GM12878 (cell line): ENCODE results near the gene NCBP2L. TPM values are rescaled to one million over a fixed set of nuclear protein-coding genes. Genes with fewer than 3 reads are reported as not detected.

Experiments
- ATAC-seq: fragments of 200-7000 bp; cut with Tn5 transposase; 3 replicates; pipeline ENCODE4 v1.9.1; 2020; ENCODE audit warnings: mild to moderate bottlenecking, moderate library complexity
- BruUV-seq: library from RNA; stranded (reverse); fragments of 400-500 nt; replicated peaks from 2 replicates; lab custom pipeline; 2021; lab: Mats Ljungman, UMichigan
- CTCF ChIA-PET: fragments of 300-600 bp; sonication (Branson Sonifier 250); formaldehyde crosslinking; extraction: SDS; loops from one replicate; lab custom pipeline; 2021; ENCODE audit warnings: inconsistent platforms; lab: Yijun Ruan, JAX
- POLR2A ChIA-PET: fragments of 350-600 bp; formaldehyde crosslinking; extraction: SDS; loops from one replicate; lab custom pipeline; 2021; ENCODE audit warnings: inconsistent platforms; lab: Charles Lee
- RAD21 ChIA-PET: fragments of 300-600 bp; sonication (Branson Sonifier 250); formaldehyde crosslinking; loops from one replicate; lab custom pipeline; 2023; ENCODE audit warnings: antibody characterized with exemption; ENCODE audit not compliant: unreplicated experiment; lab: Charles Lee
- SMC1A ChIA-PET: fragments of 300-600 bp; sonication (Branson Sonifier 250); formaldehyde crosslinking; loops from one replicate; lab custom pipeline; 2023; ENCODE audit not compliant: unreplicated experiment, uncharacterized antibody; lab: Charles Lee
- DNase-seq: peaks from one replicate; pipeline ENCODE4 v3.0.0-alpha.2; 2011; ENCODE audit warnings: low read depth, low spot score
- FAIRE-seq: peaks from 3 replicates; lab custom pipeline; 2011; peaks lifted over from hg19 to GRCh38; lab: Jason Lieb, UNC
- H2AFZ ChIP-seq: 2 replicates; pipeline ENCODE4 v1.6.0; 2011; ENCODE audit warnings: low read depth, low read length, control low read depth; ENCODE audit not compliant: control insufficient read depth
- H3K27ac ChIP-seq: 2 replicates; pipeline ENCODE4 v1.5.1; 2011; ENCODE audit warnings: control low read depth; ENCODE audit not compliant: control insufficient read depth, insufficient read depth
- H3K27me3 ChIP-seq, 2 experiments: replicated peaks in 1 of 2; 2 replicates each; pipeline versions ENCODE4 v1.6.0 to v1.6.1; 2011; ENCODE audit warnings: low read length in 1 of 2; ENCODE audit not compliant: control insufficient read depth in 2 of 2, insufficient read depth in 2 of 2
- H3K36me3 ChIP-seq, 2 experiments: 2 replicates each; pipeline ENCODE4 v1.5.1; 2011; ENCODE audit warnings: low read length in 1 of 2; ENCODE audit not compliant: control insufficient read depth in 2 of 2, insufficient read depth in 2 of 2
- H3K4me1 ChIP-seq: 2 replicates; pipeline ENCODE4 v1.6.1; 2011; ENCODE audit warnings: mild to moderate bottlenecking, low read length, moderate library complexity, mixed read lengths; ENCODE audit not compliant: control insufficient read depth, insufficient read depth
- H3K4me2 ChIP-seq: 2 replicates; pipeline ENCODE4 v1.6.0; 2011; ENCODE audit warnings: control low read depth; ENCODE audit not compliant: control insufficient read depth, insufficient read depth
- H3K4me3 ChIP-seq: fragments of 200-600 bp; sonication (generic); 2 replicates; pipeline ENCODE4 v1.5.1; 2016
- H3K79me2 ChIP-seq: 2 replicates; pipeline ENCODE4 v1.6.0; 2011; ENCODE audit warnings: low read length; ENCODE audit not compliant: control insufficient read depth, insufficient read depth
- H3K9ac ChIP-seq: 2 replicates; pipeline ENCODE4 v1.8.0; 2011; ENCODE audit warnings: low read length, control low read depth, mixed read lengths; ENCODE audit not compliant: control insufficient read depth, insufficient read depth
- H3K9me3 ChIP-seq: replicated peaks from 3 replicates; pipeline ENCODE4 v1.5.1; 2011; ENCODE audit warnings: mild to moderate bottlenecking, low read length; ENCODE audit not compliant: control insufficient read depth, insufficient read depth
- H4K20me1 ChIP-seq: 2 replicates; pipeline ENCODE4 v1.6.0; 2011; ENCODE audit not compliant: control insufficient read depth, insufficient read depth
- CHD1 ChIP-seq: IDR thresholded peaks from 2 replicates; pipeline ENCODE4 v1.6.1; 2012; ENCODE audit warnings: low read depth, low read length, improper control_type of control experiment
- IKZF1 ChIP-seq: fragments of 450-650 bp; conservative IDR thresholded peaks from 2 replicates; pipeline ENCODE4 v1.6.1; 2017; ENCODE audit warnings: antibody characterized with exemption, mild to moderate bottlenecking
- IRF4 ChIP-seq: IDR thresholded peaks from 2 replicates; pipeline ENCODE4 v1.6.1; 2011; ENCODE audit warnings: low read depth, low read length
- JUNB ChIP-seq: IDR thresholded peaks from 2 replicates; pipeline ENCODE4 v1.6.1; 2016; ENCODE audit warnings: antibody characterized with exemption, mild to moderate bottlenecking
- JUND ChIP-seq: IDR thresholded peaks from 2 replicates; pipeline ENCODE4 v1.6.1; 2012; ENCODE audit warnings: low read depth, mild to moderate bottlenecking, low read length, improper control_type of control experiment, moderate library complexity
- NFYB ChIP-seq: IDR thresholded peaks from 2 replicates; pipeline ENCODE4 v1.6.1; 2011; ENCODE audit warnings: low read depth, mild to moderate bottlenecking, low read length, improper control_type of control experiment, moderate library complexity; ENCODE audit not compliant: insufficient read depth
- RELA ChIP-seq: fragments of 450-650 bp; IDR thresholded peaks from 2 replicates; pipeline ENCODE4 v1.8.0; 2014; ENCODE audit warnings: borderline replicate concordance; ENCODE audit not compliant: partially characterized antibody
- SMARCA5 ChIP-seq: fragments of 450-650 bp; IDR thresholded peaks from 2 replicates; pipeline ENCODE4 v1.6.1; 2017; ENCODE audit warnings: mild to moderate bottlenecking
- USF1 ChIP-seq: IDR thresholded peaks from 2 replicates; pipeline ENCODE4 v1.6.1; 2011; ENCODE audit warnings: borderline replicate concordance, low read depth, mild to moderate bottlenecking, moderate library complexity, mixed read lengths, low read length; ENCODE audit not compliant: insufficient read depth; ENCODE audit errors: extremely low read length
- YBX1 ChIP-seq: fragments of 450-650 bp; IDR thresholded peaks from 2 replicates; pipeline ENCODE4 v1.6.1; 2016; ENCODE audit warnings: antibody characterized with exemption
- WGBS: methylation state at CpG from one replicate; pipeline ENCODE4 v1.1.6; 2016; ENCODE audit warnings: low lambda C conversion rate; ENCODE audit not compliant: insufficient replicate concordance, insufficient coverage; ENCODE audit errors: missing lambda C conversion rate; 5-methylcytosine and 5-hydroxymethylcytosine counted together
- in situ Hi-C: fragments of 300-500 bp; cut with MboI; formaldehyde crosslinking; loops from 9 replicates; pipeline ENCODE4 v1.14.3; 2018; ENCODE audit warnings: mixed read lengths
- intact Hi-C: fragments of 100-400 bp; cut with micrococcal nuclease; formaldehyde crosslinking; loops from one replicate; pipeline ENCODE4 v1.14.2; 2022; ENCODE audit not compliant: unreplicated experiment
- polyA plus RNA-seq, 11 experiments: library from polyadenylated mRNA; depleted of rRNA in 4 of 11; unstranded in 6 of 11; stranded (reverse) in 5 of 11; fragments of >200 nt; fragmentation: Nextera tagmentation in 4 of 11; fragmentation: Illumina TruSeq in 1 of 11; extraction: Ambion mirVana in 4 of 11; extraction: Trizol in 1 of 11; gene quantifications; 1 replicate in 1 of 11; 2 replicates in 10 of 11; pipeline versions ENCODE4 v1.2.1 to v1.2.3, GENCODE V29; 2011 to 2016; ENCODE audit warnings: inconsistent platforms in 2 of 11, missing spikeins in 2 of 11, low read depth in 1 of 11
- total RNA-seq, 4 experiments: library from RNA; depleted of rRNA in 3 of 4; stranded (reverse); fragments of >200 nt in 3 of 4; fragmentation: Illumina TruSeq in 1 of 4; extraction: Trizol in 1 of 4; gene quantifications; 2 replicates each; pipeline versions ENCODE4 v1.2.1 to v1.2.3, GENCODE V29; 2013 to 2021
- TF ChIP-seq, protein P1 (sequence below): fragments of 450-650 bp; formaldehyde crosslinking; IDR thresholded peaks from 2 replicates; pipeline ENCODE4 v1.4.0; 2022; ENCODE audit warnings: mild to moderate bottlenecking, moderate library complexity

The NCBP2L gene
- total and polyA plus RNA-seq, 10 of the 15 experiments (the other 5 are each of a cell fraction or from before 2014, with no cell fraction given): not detected

GRCh38 chrX:107764845-107765608, 12.5 kb upstream of the NCBP2L start:
- DNase-seq (no peak), FAIRE-seq (no peak), ATAC-seq (no peak)
- H3K27ac ChIP-seq: no peak overlapping the region
- ChIA-PET CTCF (interaction anchor here (1.4 to 2.8 kb wide), 2 partner anchors 12 to 27 kb away, joined by 6 to 14 read pairs; partner anchors contain the start of gene NCBP2L), RAD21 (interaction anchor here (0.6 to 2.7 kb wide), 4 partner anchors 11 to 104 kb away, joined by 3 to 19 read pairs (median 10); partner anchors contain the start of genes NCBP2L and TSC22D3), SMC1A (interaction anchor here (3.1 kb wide), 1 partner anchor 11 kb away, joined by 20 read pairs; the partner anchor contains the start of genes NCBP2L and TSC22D3), POLR2A (interaction anchor here (1.3 kb wide), 1 partner anchor 10 kb away, joined by 4 read pairs; the partner anchor contains the start of gene TSC22D3)
- H2AFZ ChIP-seq: no peak overlapping the region
- BruUV-seq: no TSS peak
- no peaks in the 10 kb centered on the region for H3K9me3 ChIP-seq
- no peak overlapping the region for H3K4me3 ChIP-seq
- H4K20me1 ChIP-seq: no peaks in the 10 kb centered on the region; the same call in 1 of the 2 replicates
- no peaks in the 10 kb centered on the region for H3K27me3 ChIP-seq
- intact Hi-C loops: loop anchor here (5.0 kb wide), 1 partner anchor 48 kb away; no protein-coding TSS in a partner anchor
- TF ChIP-seq, protein P1, sequence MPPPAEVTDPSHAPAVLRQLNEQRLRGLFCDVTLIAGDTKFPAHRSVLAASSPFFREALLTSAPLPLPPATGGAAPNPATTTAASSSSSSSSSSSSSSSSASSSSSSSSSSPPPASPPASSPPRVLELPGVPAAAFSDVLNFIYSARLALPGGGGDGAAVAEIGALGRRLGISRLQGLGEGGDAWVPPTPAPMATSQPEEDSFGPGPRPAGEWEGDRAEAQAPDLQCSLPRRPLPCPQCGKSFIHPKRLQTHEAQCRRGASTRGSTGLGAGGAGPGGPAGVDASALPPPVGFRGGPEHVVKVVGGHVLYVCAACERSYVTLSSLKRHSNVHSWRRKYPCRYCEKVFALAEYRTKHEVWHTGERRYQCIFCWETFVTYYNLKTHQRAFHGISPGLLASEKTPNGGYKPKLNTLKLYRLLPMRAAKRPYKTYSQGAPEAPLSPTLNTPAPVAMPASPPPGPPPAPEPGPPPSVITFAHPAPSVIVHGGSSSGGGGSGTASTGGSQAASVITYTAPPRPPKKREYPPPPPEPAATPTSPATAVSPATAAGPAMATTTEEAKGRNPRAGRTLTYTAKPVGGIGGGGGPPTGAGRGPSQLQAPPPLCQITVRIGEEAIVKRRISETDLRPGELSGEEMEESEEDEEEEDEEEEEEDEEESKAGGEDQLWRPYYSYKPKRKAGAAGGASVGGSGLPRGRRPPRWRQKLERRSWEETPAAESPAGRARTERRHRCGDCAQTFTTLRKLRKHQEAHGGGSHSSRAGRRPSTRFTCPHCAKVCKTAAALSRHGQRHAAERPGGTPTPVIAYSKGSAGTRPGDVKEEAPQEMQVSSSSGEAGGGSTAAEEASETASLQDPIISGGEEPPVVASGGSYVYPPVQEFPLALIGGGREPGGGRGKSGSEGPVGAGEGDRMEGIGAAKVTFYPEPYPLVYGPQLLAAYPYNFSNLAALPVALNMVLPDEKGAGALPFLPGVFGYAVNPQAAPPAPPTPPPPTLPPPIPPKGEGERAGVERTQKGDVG (CRISPR knock-in tag): no peak
- no peak for TF ChIP-seq NFYB
- TF ChIP-seq IRF4: no peak
- no peak for TF ChIP-seq CHD1
- TF ChIP-seq RELA: no peak
- TF ChIP-seq YBX1: no peak
- TF ChIP-seq USF1: no peak
- TF ChIP-seq JUNB: no peak
- no peak for TF ChIP-seq IKZF1
- no peak for TF ChIP-seq SMARCA5
- TF ChIP-seq JUND: no peak
- H3K4me2 ChIP-seq: no peak overlapping the region
- WGBS: 25% methylated on average over 11 of the region's 11 CpGs
- in situ Hi-C loops: no loop called here
- H3K36me3 ChIP-seq: no peaks in the 10 kb centered on the region
- no peaks in the 10 kb centered on the region for H3K4me1 ChIP-seq
- H3K9ac ChIP-seq: no peak overlapping the region
- no peaks in the 10 kb centered on the region for H3K79me2 ChIP-seq
